Esophagus squamous epithelium (tissue), 4 donors: ENCODE measurements around the gene LNP1.
"Not testable (repeated sequence)": the region's sequence is repeated elsewhere in the genome, so short reads cannot be mapped to it uniquely, and the experiment has no call there.

ENCODE experiments used
- POLR2A ChIP-seq, 4 donors: fragments of 450-650 bp; IDR thresholded peaks; one replicate each; pipeline ENCODE4 v1.6.1; 2017; ENCODE audit warnings: antibody characterized with exemption in 4 of 4, mild to moderate bottlenecking in 4 of 4, moderate library complexity in 3 of 4
- TF ChIP-seq, protein P1 (sequence below), 6 experiments: fragments of 450-650 bp in 4 of 6; fragments of 200-600 bp in 2 of 6; sonication (generic) in 2 of 6; IDR thresholded peaks; one replicate each; pipeline ENCODE4 v1.5.1; 2016 to 2019; ENCODE audit warnings: antibody characterized with exemption in 6 of 6, mild to moderate bottlenecking in 4 of 6, moderate library complexity in 4 of 6

DNA sequence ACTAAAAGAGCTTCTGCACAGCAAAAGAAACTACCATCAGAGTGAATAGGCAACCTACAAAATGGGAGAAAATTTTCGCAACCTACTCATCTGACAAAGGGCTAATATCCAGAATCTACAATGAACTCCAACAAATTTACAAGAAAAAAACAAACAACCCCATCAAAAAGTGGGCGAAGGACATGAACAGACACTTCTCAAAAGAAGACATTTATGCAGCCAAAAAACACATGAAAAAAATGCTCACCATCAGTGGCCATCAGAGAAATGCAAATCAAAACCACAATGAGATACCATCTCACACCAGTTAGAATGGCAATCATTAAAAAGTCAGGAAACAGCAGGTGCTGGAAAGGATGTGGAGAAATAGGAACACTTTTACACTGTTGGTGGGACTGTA, 49.6 kb upstream of the LNP1 start:
- TF ChIP-seq, protein P1, sequence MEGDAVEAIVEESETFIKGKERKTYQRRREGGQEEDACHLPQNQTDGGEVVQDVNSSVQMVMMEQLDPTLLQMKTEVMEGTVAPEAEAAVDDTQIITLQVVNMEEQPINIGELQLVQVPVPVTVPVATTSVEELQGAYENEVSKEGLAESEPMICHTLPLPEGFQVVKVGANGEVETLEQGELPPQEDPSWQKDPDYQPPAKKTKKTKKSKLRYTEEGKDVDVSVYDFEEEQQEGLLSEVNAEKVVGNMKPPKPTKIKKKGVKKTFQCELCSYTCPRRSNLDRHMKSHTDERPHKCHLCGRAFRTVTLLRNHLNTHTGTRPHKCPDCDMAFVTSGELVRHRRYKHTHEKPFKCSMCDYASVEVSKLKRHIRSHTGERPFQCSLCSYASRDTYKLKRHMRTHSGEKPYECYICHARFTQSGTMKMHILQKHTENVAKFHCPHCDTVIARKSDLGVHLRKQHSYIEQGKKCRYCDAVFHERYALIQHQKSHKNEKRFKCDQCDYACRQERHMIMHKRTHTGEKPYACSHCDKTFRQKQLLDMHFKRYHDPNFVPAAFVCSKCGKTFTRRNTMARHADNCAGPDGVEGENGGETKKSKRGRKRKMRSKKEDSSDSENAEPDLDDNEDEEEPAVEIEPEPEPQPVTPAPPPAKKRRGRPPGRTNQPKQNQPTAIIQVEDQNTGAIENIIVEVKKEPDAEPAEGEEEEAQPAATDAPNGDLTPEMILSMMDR (IDR thresholded peaks at IDR 0.05): not testable (repeated sequence)
- not testable (repeated sequence) for TF ChIP-seq POLR2A (IDR thresholded peaks at IDR 0.05)
